ENCODE results near the gene KRTAP12-2.
"Not testable (repeated sequence)": the region's sequence is repeated elsewhere in the genome, so short reads cannot be mapped to it uniquely, and the experiment has no call there.

Gene KRTAP12-2

GRCh38 chr21:44667612-44668011 is 885 bp upstream of the KRTAP12-2 start:
- Histone ChIP-seq H3K4me1 (ENCODE audit: control insufficient read depth, insufficient read depth, low read length) (no peaks in the 10 kb centered on the region), H3K9ac (ENCODE audit: low read length) (no peak overlapping the region), H3K27me3 (ENCODE audit: control insufficient read depth, insufficient read depth, low read length) (no peaks in the 10 kb centered on the region), H3K4me3 (ENCODE audit: low read length) (no peak overlapping the region), H3K36me3 (ENCODE audit: control insufficient read depth, insufficient read depth, low read length) (no peaks in the 10 kb centered on the region), H3K27ac (ENCODE audit: low read depth, low read length) (no peak overlapping the region)

- no peak overlapping the region for H3K4me3 ChIP-seq (ENCODE audit: low read length)
- H3K4me1 ChIP-seq (ENCODE audit: control insufficient read depth, insufficient read depth, low read length), result no peaks in the 10 kb centered on the region
- no peaks in the 10 kb centered on the region for H3K36me3 ChIP-seq (ENCODE audit: control insufficient read depth, insufficient read depth, low read length)
- H3K27me3 ChIP-seq (ENCODE audit: control insufficient read depth, insufficient read depth, low read length), result no peaks in the 10 kb centered on the region
- no peak overlapping the region for H3K9ac ChIP-seq (ENCODE audit: low read length)
- H3K27ac ChIP-seq (ENCODE audit: low read depth, low read length), result no peak overlapping the region
Measured at GRCh38 chr21:44664691-44665090, 2.0 kb downstream of the KRTAP12-2 start.

GRCh38 chr21:44661567-44661966 is 5.2 kb downstream of the KRTAP12-2 start:
- not testable (repeated sequence) for H3K27ac ChIP-seq (ENCODE audit: low read depth, low read length); H3K36me3 ChIP-seq (ENCODE audit: control insufficient read depth, insufficient read depth, low read length); H3K9ac ChIP-seq (ENCODE audit: low read length); H3K4me1 ChIP-seq (ENCODE audit: control insufficient read depth, insufficient read depth, low read length); H3K27me3 ChIP-seq (ENCODE audit: control insufficient read depth, insufficient read depth, low read length); H3K4me3 ChIP-seq (ENCODE audit: low read length)

GRCh38 chr21:44658913-44659595 is 7.7 kb downstream of the KRTAP12-2 start:
- no peak overlapping the region for H3K4me3 ChIP-seq (ENCODE audit: low read length)
- H3K4me1 ChIP-seq (ENCODE audit: control insufficient read depth, insufficient read depth, low read length), result no peaks in the 10 kb centered on the region
- no peak overlapping the region for H3K9ac ChIP-seq (ENCODE audit: low read length)
- peaks cover 4% of the 10 kb centered on the region for H3K27me3 ChIP-seq (ENCODE audit: control insufficient read depth, insufficient read depth, low read length)
- H3K36me3 ChIP-seq (ENCODE audit: control insufficient read depth, insufficient read depth, low read length), result no peaks in the 10 kb centered on the region
- no peak overlapping the region for H3K27ac ChIP-seq (ENCODE audit: low read depth, low read length)

- H3K27ac ChIP-seq (ENCODE audit: low read depth, low read length), result no peak overlapping the region
- no peaks in the 10 kb centered on the region for H3K36me3 ChIP-seq (ENCODE audit: control insufficient read depth, insufficient read depth, low read length)
- H3K4me1 ChIP-seq (ENCODE audit: control insufficient read depth, insufficient read depth, low read length), result no peaks in the 10 kb centered on the region
- H3K9ac ChIP-seq (ENCODE audit: low read length), result no peak overlapping the region
- peaks cover 4% of the 10 kb centered on the region for H3K27me3 ChIP-seq (ENCODE audit: control insufficient read depth, insufficient read depth, low read length)
- no peak overlapping the region for H3K4me3 ChIP-seq (ENCODE audit: low read length)
Measured at GRCh38 chr21:44658541-44658910, 8.2 kb downstream of the KRTAP12-2 start.

GRCh38 chr21:44657635-44658540 is 8.8 kb downstream of the KRTAP12-2 start, which contains the start of gene KRTAP12-3:
KRTAP12-3 (plus strand) TSS chr21:44657932; CDS start chr21:44657980, 48 bp downstream.
- no peak within 1 kb of the TSS for H3K4me3 ChIP-seq (ENCODE audit: low read length)
- no peak within 1 kb of the TSS for H3K27ac ChIP-seq (ENCODE audit: low read depth, low read length)
- H3K9ac ChIP-seq (ENCODE audit: low read length), result no peak within 1 kb of the TSS
- H3K36me3 ChIP-seq (ENCODE audit: control insufficient read depth, insufficient read depth, low read length), result no peaks in the 10 kb centered on the region
- H3K27me3 ChIP-seq (ENCODE audit: control insufficient read depth, insufficient read depth, low read length), result peaks cover 4% of the 10 kb centered on the region
- H3K4me1 ChIP-seq (ENCODE audit: control insufficient read depth, insufficient read depth, low read length), result no peaks in the 10 kb centered on the region

GRCh38 chr21:44656868-44657267 is 9.9 kb downstream of the KRTAP12-2 start:
- H3K4me3 ChIP-seq (ENCODE audit: low read length), result no peak overlapping the region
- H3K9ac ChIP-seq (ENCODE audit: low read length), result no peak overlapping the region
- H3K4me1 ChIP-seq (ENCODE audit: control insufficient read depth, insufficient read depth, low read length), result no peaks in the 10 kb centered on the region
- H3K27ac ChIP-seq (ENCODE audit: low read depth, low read length), result no peak overlapping the region
- peaks cover 4% of the 10 kb centered on the region for H3K27me3 ChIP-seq (ENCODE audit: control insufficient read depth, insufficient read depth, low read length)
- H3K36me3 ChIP-seq (ENCODE audit: control insufficient read depth, insufficient read depth, low read length), result no peaks in the 10 kb centered on the region

- no peak within 1 kb of the TSS for H3K4me3 ChIP-seq (ENCODE audit: low read length)
- H3K27ac ChIP-seq (ENCODE audit: low read depth, low read length), result no peak within 1 kb of the TSS
- peaks cover 4% of the 10 kb centered on the region for H3K27me3 ChIP-seq (ENCODE audit: control insufficient read depth, insufficient read depth, low read length)
- H3K4me1 ChIP-seq (ENCODE audit: control insufficient read depth, insufficient read depth, low read length), result no peaks in the 10 kb centered on the region
- no peaks in the 10 kb centered on the region for H3K36me3 ChIP-seq (ENCODE audit: control insufficient read depth, insufficient read depth, low read length)
- H3K9ac ChIP-seq (ENCODE audit: low read length), result no peak within 1 kb of the TSS
Measured at GRCh38 chr21:44654576-44655175, 12.1 kb downstream of the KRTAP12-2 start, which contains the start of gene KRTAP12-4. KRTAP12-4 (minus strand) TSS chr21:44654659; CDS start chr21:44654614, 45 bp downstream.

- H3K27ac ChIP-seq (ENCODE audit: low read depth, low read length), result no peak overlapping the region
- H3K27me3 ChIP-seq (ENCODE audit: control insufficient read depth, insufficient read depth, low read length), result peaks cover 4% of the 10 kb centered on the region
- H3K4me1 ChIP-seq (ENCODE audit: control insufficient read depth, insufficient read depth, low read length), result no peaks in the 10 kb centered on the region
- no peak overlapping the region for H3K9ac ChIP-seq (ENCODE audit: low read length)
- H3K4me3 ChIP-seq (ENCODE audit: low read length), result no peak overlapping the region
- H3K36me3 ChIP-seq (ENCODE audit: control insufficient read depth, insufficient read depth, low read length), result no peaks in the 10 kb centered on the region
Measured at GRCh38 chr21:44653656-44654575, 12.8 kb downstream of the KRTAP12-2 start.

GRCh38 chr21:44653123-44653522 is 13.6 kb downstream of the KRTAP12-2 start:
- Histone ChIP-seq H3K9ac (ENCODE audit: low read length) (no peak overlapping the region), H3K27me3 (ENCODE audit: control insufficient read depth, insufficient read depth, low read length) (peaks cover 4% of the 10 kb centered on the region), H3K4me1 (ENCODE audit: control insufficient read depth, insufficient read depth, low read length) (no peaks in the 10 kb centered on the region), H3K4me3 (ENCODE audit: low read length) (no peak overlapping the region), H3K27ac (ENCODE audit: low read depth, low read length) (no peak overlapping the region), H3K36me3 (ENCODE audit: control insufficient read depth, insufficient read depth, low read length) (no peaks in the 10 kb centered on the region)

GRCh38 chr21:44650973-44651675 is 15.6 kb downstream of the KRTAP12-2 start:
- H3K4me1 ChIP-seq (ENCODE audit: control insufficient read depth, insufficient read depth, low read length), result no peaks in the 10 kb centered on the region
- H3K9ac ChIP-seq (ENCODE audit: low read length), result no peak overlapping the region
- no peaks in the 10 kb centered on the region for H3K27me3 ChIP-seq (ENCODE audit: control insufficient read depth, insufficient read depth, low read length)
- no peak overlapping the region for H3K4me3 ChIP-seq (ENCODE audit: low read length)
- no peaks in the 10 kb centered on the region for H3K36me3 ChIP-seq (ENCODE audit: control insufficient read depth, insufficient read depth, low read length)
- no peak overlapping the region for H3K27ac ChIP-seq (ENCODE audit: low read depth, low read length)

Measured in rectal smooth muscle tissue (tissue), 1 donor.